ENCODE data around the gene GALR1.
"Not testable (repeated sequence)": the region's sequence is repeated elsewhere in the genome, so short reads cannot be mapped to it uniquely, and the experiment has no call there.

The GALR1 gene

GRCh38 chr18:77249569-77250500, at the start of gene GALR1:
Gene GALR1 (plus strand): TSS chr18:77249848. CDS start chr18:77250549, 701 bp downstream.
- DNase-seq: peak in 2 of 3 donors; percentile 25 to 35

DNA sequence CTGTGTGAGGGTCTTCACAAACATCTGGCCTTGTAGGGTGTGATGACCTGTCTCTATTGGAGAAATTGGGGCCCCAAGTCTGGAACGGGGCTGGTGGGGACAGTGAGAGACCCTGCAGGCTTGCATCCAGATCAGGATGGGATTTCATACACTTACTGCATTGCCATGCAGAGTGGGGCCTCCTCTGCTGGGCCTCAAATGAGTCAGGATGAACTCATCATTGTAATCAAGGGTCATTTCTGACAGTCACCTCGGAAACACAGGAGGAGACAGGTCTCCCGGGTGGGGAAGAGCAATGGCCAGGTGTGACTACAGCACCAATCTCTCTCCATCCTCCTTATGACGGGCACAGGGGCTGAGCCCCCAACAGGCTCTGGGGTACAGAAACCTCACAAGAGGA, 48.1 kb upstream of the GALR1 start:
- DNase-seq: peak in 1 of 3 donors; percentile 13

GRCh38 chr18:77202329-77202728, 47.3 kb upstream of the GALR1 start:
- DNase-seq: no peak

GRCh38 chr18:77203071-77203470, 46.6 kb upstream of the GALR1 start:
- no peak for DNase-seq

DNA sequence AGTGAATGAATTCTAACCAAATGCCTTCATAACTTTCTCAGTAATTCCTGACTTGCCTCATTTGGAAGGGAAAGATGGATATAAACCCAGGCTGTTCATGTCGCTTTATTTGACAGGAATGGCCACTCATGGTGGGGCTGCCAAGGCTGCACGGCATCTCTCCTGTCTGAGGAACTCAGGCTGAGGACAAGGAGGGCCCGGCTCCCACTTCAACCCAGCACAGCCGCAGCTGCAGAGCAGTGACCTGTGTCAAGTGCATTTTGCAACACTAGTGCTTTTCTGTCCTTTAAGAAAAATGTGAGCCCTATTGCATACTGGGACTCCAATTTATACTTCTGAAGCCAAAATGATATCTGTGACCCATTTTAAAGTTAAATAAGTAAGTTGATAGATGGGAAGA, 45.8 kb upstream of the GALR1 start:
- no peak for DNase-seq

DNA sequence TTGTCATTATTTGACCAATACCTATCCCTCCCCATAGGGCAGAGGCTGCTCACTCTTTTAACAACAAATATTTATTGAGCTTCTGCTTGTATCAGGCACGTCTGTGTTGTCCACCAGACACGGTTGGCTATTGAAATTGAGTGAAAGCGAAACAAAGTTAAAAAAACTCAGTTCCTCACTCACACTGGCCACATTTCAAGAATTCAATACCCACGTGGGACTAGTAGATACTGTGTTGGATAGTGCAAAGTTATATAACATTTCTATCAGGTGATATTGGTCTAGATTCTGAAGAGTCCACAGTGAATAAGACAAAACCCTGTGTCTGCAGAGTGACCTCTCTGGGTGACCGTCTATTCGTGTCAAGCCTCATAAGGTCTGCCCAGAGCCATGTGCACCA, 43.9 kb upstream of the GALR1 start:
- DNase-seq: peak; percentile 10 to 34 (median 28)

GRCh38 chr18:77206676-77207374, 42.8 kb upstream of the GALR1 start:
- no peak for DNase-seq

GRCh38 chr18:77207540-77207939, 42.1 kb upstream of the GALR1 start:
- DNase-seq: peak; percentile 73 to 79 (median 77)

- DNase-seq: peak; percentile 85 to 92 (median 88)
Observed at GRCh38 chr18:77208964-77209363, 40.7 kb upstream of the GALR1 start.

DNA sequence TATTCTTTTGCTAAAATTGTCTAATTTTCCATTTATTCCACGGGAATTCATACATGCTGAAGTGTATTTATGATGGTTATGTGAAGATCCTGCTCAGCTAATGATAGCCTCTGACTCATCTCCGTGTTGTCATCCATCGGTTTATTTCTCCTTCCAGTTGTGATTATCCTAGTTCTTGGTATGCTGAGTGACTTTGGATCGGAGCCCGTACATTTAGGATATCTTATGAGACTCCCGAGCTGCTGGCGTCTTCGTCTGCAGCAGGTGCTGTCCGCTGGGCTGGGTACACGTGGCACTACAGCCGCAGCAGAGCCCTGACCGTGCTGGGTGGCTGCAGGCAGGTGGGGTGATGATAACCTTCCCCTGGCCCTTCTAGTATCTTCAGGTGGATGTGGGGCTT, 40.1 kb upstream of the GALR1 start:
- peak; percentile 52 to 73 (median 69) for DNase-seq

- DNase-seq: no peak
Observed at GRCh38 chr18:77210249-77210648, 39.4 kb upstream of the GALR1 start.

GRCh38 chr18:77218642-77219041, 31.0 kb upstream of the GALR1 start:
- DNase-seq: no peak

GRCh38 chr18:77220726-77221125, 28.9 kb upstream of the GALR1 start:
- no peak for DNase-seq

DNA sequence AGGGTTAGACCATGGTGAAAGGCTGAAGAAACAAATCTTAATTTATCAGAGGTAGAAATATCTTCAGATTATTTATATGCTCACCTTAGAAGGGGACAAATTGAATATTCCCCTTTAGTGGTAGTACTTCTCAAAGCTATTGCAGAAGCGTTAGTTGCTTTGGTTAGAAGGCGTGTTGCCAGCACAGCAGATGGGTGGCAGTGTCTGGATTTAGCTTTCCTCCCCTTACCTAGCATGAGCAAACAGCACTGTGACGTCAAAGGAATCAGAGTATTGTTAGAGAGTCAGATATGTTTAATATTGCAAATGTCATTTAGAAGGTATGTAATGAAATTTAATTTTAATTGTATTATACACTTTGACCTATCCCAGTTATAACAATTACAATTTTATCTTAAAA, 27.2 kb upstream of the GALR1 start:
- no peak for DNase-seq

DNA sequence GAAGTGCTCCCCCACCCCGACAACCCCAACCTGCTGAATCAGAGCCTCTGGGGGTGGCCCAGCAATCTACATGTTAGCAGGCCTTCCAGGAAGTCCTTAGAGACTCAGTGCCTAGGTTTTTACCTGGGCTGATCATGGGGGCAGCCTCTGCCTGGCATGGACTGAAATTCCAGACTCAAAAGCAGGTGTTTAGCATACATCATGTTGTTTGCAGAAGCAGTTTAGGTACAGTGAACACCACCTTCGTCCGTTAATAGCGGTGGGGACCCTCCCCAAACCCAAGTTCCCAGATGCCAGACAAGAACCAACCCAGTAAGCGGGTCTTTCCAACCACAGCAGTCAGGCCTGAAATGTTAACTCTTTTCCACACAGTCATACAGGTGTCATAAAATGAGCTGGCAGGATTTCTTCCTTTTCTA, 26.4 kb upstream of the GALR1 start:
- peak in 2 of 3 donors; percentile 12 to 38 for DNase-seq

DNA sequence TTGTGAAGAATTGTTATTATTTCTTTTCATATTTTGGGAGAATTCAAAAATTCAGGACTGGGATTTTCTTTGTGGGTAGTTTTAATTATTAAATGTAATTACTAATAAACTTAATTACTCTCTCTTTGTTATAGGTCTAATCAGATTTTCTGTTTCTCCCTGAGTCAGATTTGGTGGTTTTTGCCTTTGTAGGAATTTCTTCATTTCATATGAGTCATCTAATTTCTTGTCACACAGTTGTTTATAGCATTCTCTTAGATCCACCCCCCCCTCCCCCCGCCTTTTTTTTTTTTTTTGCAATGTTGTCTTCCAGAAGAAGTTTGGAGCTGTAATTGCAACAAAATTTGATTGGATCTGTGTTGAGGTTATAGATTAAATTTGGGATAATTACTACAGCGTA, 26.0 kb upstream of the GALR1 start:
- DNase-seq: peak; percentile 43 to 84 (median 80)

GRCh38 chr18:77230645-77231044, 19.0 kb upstream of the GALR1 start:
- no peak for DNase-seq

DNA sequence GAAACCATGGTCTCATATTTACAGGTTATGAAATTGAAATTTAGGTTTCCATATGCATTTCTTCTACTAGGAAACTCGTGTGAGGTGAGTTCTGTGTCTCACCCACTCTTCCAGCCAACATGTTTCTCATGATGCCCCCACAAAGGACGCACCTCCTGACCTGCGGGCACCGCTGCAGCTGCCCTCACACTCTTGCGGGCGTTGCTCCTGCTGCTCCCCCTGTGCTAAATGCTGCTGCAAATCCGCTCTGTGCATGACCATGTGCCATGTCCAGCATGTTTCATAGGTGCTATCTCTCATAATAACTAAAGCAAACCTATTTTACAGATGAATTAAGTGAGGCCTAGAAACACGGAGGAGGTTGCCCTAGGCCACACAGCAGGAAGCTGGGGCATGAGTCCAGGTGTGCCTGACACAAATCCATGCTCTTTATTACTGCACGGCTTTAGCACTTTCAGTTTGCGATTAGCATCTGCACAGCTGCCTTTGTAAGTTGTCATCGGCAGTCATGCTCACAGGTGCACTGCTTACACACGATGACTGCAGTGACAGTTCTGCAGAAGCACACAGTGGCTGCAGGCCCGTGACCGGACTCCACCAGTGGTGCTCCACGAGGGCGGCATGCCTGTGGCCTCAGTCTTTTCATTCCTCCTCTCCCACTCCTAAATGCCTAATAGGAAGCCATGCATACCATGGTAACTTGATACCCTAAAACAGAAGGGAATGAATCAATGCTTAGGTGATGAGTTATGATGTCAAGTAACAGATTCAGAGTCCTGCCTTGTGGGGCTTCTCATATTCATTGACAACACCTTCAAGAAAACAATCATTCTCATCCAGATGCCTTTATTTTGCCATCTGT, 14.9 kb upstream of the GALR1 start:
- no peak for DNase-seq

DNA sequence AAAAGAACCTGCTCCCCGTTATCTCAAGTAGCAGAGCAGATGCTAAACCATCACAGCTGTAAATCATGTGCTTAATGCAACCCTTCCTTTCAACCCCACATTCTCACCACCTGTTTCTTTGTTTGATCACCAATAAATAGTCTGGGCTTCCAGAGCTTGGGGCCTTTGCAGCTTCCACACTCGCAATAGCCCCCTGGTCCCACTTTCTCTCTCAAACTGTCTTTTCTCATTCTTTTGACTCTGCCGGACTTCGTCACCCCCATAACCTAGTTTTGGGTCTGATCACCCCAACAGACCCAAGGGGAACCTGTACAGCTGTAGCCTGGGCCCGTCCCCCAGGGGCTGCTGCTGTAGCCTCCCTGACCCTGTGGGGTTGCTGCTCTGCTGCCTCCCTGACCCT, 10.4 kb upstream of the GALR1 start:
- DNase-seq: not testable (repeated sequence)

- peak in 2 of 3 donors; percentile 50 to 59 for DNase-seq
Observed at GRCh38 chr18:77248873-77249568, 627 bp upstream of the GALR1 start.

GRCh38 chr18:77250501-77250925, 865 bp downstream of the GALR1 start:
- no peak for DNase-seq
